A673 (cell line): Measurements from ENCODE around the gene GJD3. TPM values are rescaled to one million over a fixed set of nuclear protein-coding genes. Genes with fewer than 3 reads are reported as not detected.

ENCODE experiments used
- BruUV-seq: library from RNA; stranded (reverse); fragments of 400-500 nt; replicated peaks from 2 replicates; lab custom pipeline; 2021; lab: Mats Ljungman, UMichigan
- CTCF ChIA-PET: fragments of 300-600 bp; sonication (Branson Sonifier 250); formaldehyde crosslinking; loops from one replicate; lab custom pipeline; 2022; ENCODE audit warnings: antibody characterized with exemption; lab: Charles Lee
- POLR2A ChIA-PET: fragments of 300-600 bp; sonication (Branson Sonifier 250); formaldehyde crosslinking; loops from one replicate; lab custom pipeline; 2022; ENCODE audit warnings: antibody characterized with exemption; ENCODE audit not compliant: low non-redundant PET; lab: Charles Lee
- DNase-seq: peaks from one replicate; pipeline ENCODE4 v3.0.0-alpha.2; 2015; ENCODE audit warnings: low spot score
- H3K27ac ChIP-seq: fragments of 200-600 bp; sonication (generic); 2 replicates; pipeline ENCODE4 v1.5.1; 2016; ENCODE audit warnings: mixed run types, low read depth, mild to moderate bottlenecking, mixed read lengths, antibody characterized with exemption, low read length; ENCODE audit not compliant: poor library complexity, severe bottlenecking
- H3K27me3 ChIP-seq: fragments of 200-600 bp; sonication (generic); replicated peaks from 2 replicates; pipeline ENCODE4 v1.6.1; 2017; ENCODE audit warnings: mixed run types, low read depth, mild to moderate bottlenecking, mixed read lengths, antibody characterized with exemption, low read length; ENCODE audit not compliant: insufficient read depth, poor library complexity
- H3K36me3 ChIP-seq: fragments of 200-600 bp; sonication (generic); 2 replicates; pipeline ENCODE4 v1.6.1; 2016; ENCODE audit warnings: mixed run types, mild to moderate bottlenecking, mixed read lengths, antibody characterized with exemption, low read length; ENCODE audit not compliant: insufficient read depth, poor library complexity, severe bottlenecking
- H3K4me1 ChIP-seq: fragments of 200-600 bp; sonication (generic); 2 replicates; pipeline ENCODE4 v1.6.1; 2017; ENCODE audit warnings: mixed run types, mild to moderate bottlenecking, mixed read lengths, antibody characterized with exemption, low read length; ENCODE audit not compliant: insufficient read depth, poor library complexity, severe bottlenecking
- H3K4me3 ChIP-seq: fragments of 200-600 bp; sonication (generic); 2 replicates; pipeline ENCODE4 v1.5.1; 2016; ENCODE audit warnings: low read depth, mixed run types, mild to moderate bottlenecking, mixed read lengths, low read length; ENCODE audit not compliant: poor library complexity, severe bottlenecking
- H3K9me3 ChIP-seq: fragments of 200-600 bp; sonication (generic); 2 replicates; pipeline ENCODE4 v1.6.1; 2016; ENCODE audit warnings: mixed run types, low read depth, mild to moderate bottlenecking, mixed read lengths, antibody characterized with exemption, low read length; ENCODE audit not compliant: poor library complexity, severe bottlenecking
- CTCF ChIP-seq: fragments of 300-800, 200-600 bp; sonication (generic); conservative IDR thresholded peaks from 2 replicates; pipeline ENCODE4 v1.5.1; 2017; ENCODE audit warnings: low read depth, mild to moderate bottlenecking, antibody characterized with exemption, low read length, moderate library complexity, mixed read lengths
- EZH2 ChIP-seq: fragments of 200-600 bp; sonication (generic); IDR thresholded peaks from 2 replicates; pipeline ENCODE4 v1.6.1; 2017; ENCODE audit warnings: borderline replicate concordance, low read depth, mild to moderate bottlenecking, mixed read lengths, antibody characterized with exemption, low read length; ENCODE audit not compliant: poor library complexity, severe bottlenecking
- intact Hi-C: fragments of 100-400 bp; cut with micrococcal nuclease; formaldehyde crosslinking; loops from one replicate; pipeline ENCODE4 v1.10.0; 2022; ENCODE audit not compliant: unreplicated experiment
- total RNA-seq: library from RNA; stranded (reverse); gene quantifications from 2 replicates; pipeline ENCODE4 v1.2.3, GENCODE V29; 2021

Gene GJD3
- total RNA-seq, 1 experiment from 2014 or later, result not detected

- ChIA-PET CTCF (interaction anchor here (0.5 kb wide), 1 partner anchor 91 kb away, joined by 3 read pairs; no protein-coding TSS in a partner anchor), POLR2A (no interaction called here)
- Histone ChIP-seq H3K9me3 (no peaks in the 10 kb centered on the region), H3K27ac (peak overlapping the region; percentile 79), H3K27me3 (no peaks in the 10 kb centered on the region), H3K36me3 (peaks cover 10% of the 10 kb centered on the region), H3K4me1 (peaks cover 60% of the 10 kb centered on the region), H3K4me3 (no peak overlapping the region)
- TF ChIP-seq EZH2, result no peak
- no peak for TF ChIP-seq CTCF
- BruUV-seq, result no TSS peak
- intact Hi-C loops, result loop anchor here (5.0 to 10.0 kb wide), 2 partner anchors 148 to 215 kb away; partner anchors contain the start of gene CCR7
- DNase-seq, result peak; percentile 58
Observed at GRCh38 chr17:40349895-40350688, 14.4 kb downstream of the GJD3 start.

- TF ChIP-seq EZH2 (no peak), CTCF (no peak)
- Histone ChIP-seq H3K36me3 (peaks cover 10% of the 10 kb centered on the region), H3K4me1 (peaks cover 64% of the 10 kb centered on the region), H3K9me3 (no peaks in the 10 kb centered on the region), H3K27me3 (no peaks in the 10 kb centered on the region), H3K27ac (no peak overlapping the region), H3K4me3 (no peak overlapping the region)
- BruUV-seq, result no TSS peak
- POLR2A ChIA-PET, result no interaction called here
- CTCF ChIA-PET, result no interaction called here
- DNase-seq, result no peak
- intact Hi-C loops, result no loop called here
Observed at GRCh38 chr17:40349477-40349894, 15.1 kb downstream of the GJD3 start.

GRCh38 chr17:40348562-40349476 is 15.7 kb downstream of the GJD3 start:
- Histone ChIP-seq H3K36me3 (peaks cover 10% of the 10 kb centered on the region), H3K4me3 (no peak overlapping the region), H3K27ac (no peak overlapping the region), H3K27me3 (no peaks in the 10 kb centered on the region), H3K9me3 (no peaks in the 10 kb centered on the region), H3K4me1 (peaks cover 71% of the 10 kb centered on the region)
- TF ChIP-seq EZH2, result no peak
- TF ChIP-seq CTCF, result no peak
- no peak for DNase-seq
- POLR2A ChIA-PET, result no interaction called here
- CTCF ChIA-PET, result no interaction called here
- intact Hi-C loops, result no loop called here
- BruUV-seq, result no TSS peak
